AG08395 (cell line): ENCODE measurements around the gene ALDH1A1.

Experiments
- DNase-seq: peaks from one replicate; pipeline ENCODE4 v3.0.0; 2012; ENCODE audit warnings: mixed read lengths, low spot score

Gene ALDH1A1

GRCh38 chr9:72917892-72918509, 34.9 kb downstream of the ALDH1A1 start:
- no peak for DNase-seq

GRCh38 chr9:72915659-72916058, 37.2 kb downstream of the ALDH1A1 start:
- no peak for DNase-seq

- no peak for DNase-seq
Observed at GRCh38 chr9:72914750-72915149, 38.1 kb downstream of the ALDH1A1 start.

GRCh38 chr9:72913382-72914009, 39.4 kb downstream of the ALDH1A1 start:
- no peak for DNase-seq

- DNase-seq, result no peak
Observed at GRCh38 chr9:72912476-72913381, 40.1 kb downstream of the ALDH1A1 start.

GRCh38 chr9:72911816-72912215, 41.0 kb downstream of the ALDH1A1 start:
- no peak for DNase-seq

- no peak for DNase-seq
Observed at GRCh38 chr9:72911247-72911775, 41.5 kb downstream of the ALDH1A1 start.

- DNase-seq, result no peak
Observed at GRCh38 chr9:72909428-72909827, 43.4 kb downstream of the ALDH1A1 start.

GRCh38 chr9:72907421-72907820, 45.4 kb downstream of the ALDH1A1 start:
- DNase-seq, result no peak

- DNase-seq, result no peak
Observed at GRCh38 chr9:72906810-72907209, 46.0 kb downstream of the ALDH1A1 start.

GRCh38 chr9:72905514-72906480, 47.1 kb downstream of the ALDH1A1 start:
- DNase-seq, result no peak

GRCh38 chr9:72904267-72905093, 48.4 kb downstream of the ALDH1A1 start:
- no peak for DNase-seq

GRCh38 chr9:72903103-72903502, 49.8 kb downstream of the ALDH1A1 start:
- DNase-seq, result no peak

GRCh38 chr9:72902268-72902667, 50.6 kb downstream of the ALDH1A1 start:
- DNase-seq, result no peak

- DNase-seq, result no peak
Observed at GRCh38 chr9:72899734-72900477, 52.9 kb downstream of the ALDH1A1 start.

GRCh38 chr9:72898784-72899733, 53.8 kb downstream of the ALDH1A1 start:
- DNase-seq, result no peak

- no peak for DNase-seq
Observed at GRCh38 chr9:72898360-72898759, 54.5 kb downstream of the ALDH1A1 start.

- DNase-seq, result no peak
Observed at GRCh38 chr9:72897069-72897649, 55.7 kb downstream of the ALDH1A1 start.
